KOPT-K1 (cell line): Measurements from ENCODE around the gene PSMG4.

Experiments
- H3K27ac ChIP-seq: fragments of 200-600 bp; sonication (generic); 2 replicates; pipeline ENCODE4 v1.5.1; 2016; ENCODE audit warnings: antibody characterized with exemption, mild to moderate bottlenecking, low read depth, low read length; ENCODE audit not compliant: poor library complexity, severe bottlenecking
- H3K36me3 ChIP-seq: fragments of 200-600 bp; sonication (generic); 2 replicates; pipeline ENCODE4 v1.5.1; 2017; ENCODE audit warnings: antibody characterized with exemption, mild to moderate bottlenecking, low read length, moderate library complexity; ENCODE audit not compliant: insufficient read depth
- H3K9me3 ChIP-seq: fragments of 200-600 bp; sonication (generic); 2 replicates; pipeline ENCODE4 v1.5.1; 2017; ENCODE audit warnings: antibody characterized with exemption, low read length, mild to moderate bottlenecking; ENCODE audit not compliant: insufficient read depth, poor library complexity, severe bottlenecking

Gene PSMG4

GRCh38 chr6:3258201-3258600 is 546 bp upstream of the PSMG4 start:
- H3K27ac ChIP-seq = no peak overlapping the region
- peaks cover 23% of the 10 kb centered on the region for H3K36me3 ChIP-seq
- H3K9me3 ChIP-seq = peaks cover 4% of the 10 kb centered on the region

GRCh38 chr6:3259491-3259958 is 778 bp downstream of the PSMG4 start:
- peak overlapping the region; percentile 72 for H3K27ac ChIP-seq
- H3K9me3 ChIP-seq = no peaks in the 10 kb centered on the region
- H3K36me3 ChIP-seq = peaks cover 36% of the 10 kb centered on the region

- H3K9me3 ChIP-seq = no peaks in the 10 kb centered on the region
- H3K36me3 ChIP-seq = peaks cover 44% of the 10 kb centered on the region
- no peak overlapping the region for H3K27ac ChIP-seq
These were observed 1.5 kb downstream of the PSMG4 start for GRCh38 chr6:3260296-3260695.

DNA sequence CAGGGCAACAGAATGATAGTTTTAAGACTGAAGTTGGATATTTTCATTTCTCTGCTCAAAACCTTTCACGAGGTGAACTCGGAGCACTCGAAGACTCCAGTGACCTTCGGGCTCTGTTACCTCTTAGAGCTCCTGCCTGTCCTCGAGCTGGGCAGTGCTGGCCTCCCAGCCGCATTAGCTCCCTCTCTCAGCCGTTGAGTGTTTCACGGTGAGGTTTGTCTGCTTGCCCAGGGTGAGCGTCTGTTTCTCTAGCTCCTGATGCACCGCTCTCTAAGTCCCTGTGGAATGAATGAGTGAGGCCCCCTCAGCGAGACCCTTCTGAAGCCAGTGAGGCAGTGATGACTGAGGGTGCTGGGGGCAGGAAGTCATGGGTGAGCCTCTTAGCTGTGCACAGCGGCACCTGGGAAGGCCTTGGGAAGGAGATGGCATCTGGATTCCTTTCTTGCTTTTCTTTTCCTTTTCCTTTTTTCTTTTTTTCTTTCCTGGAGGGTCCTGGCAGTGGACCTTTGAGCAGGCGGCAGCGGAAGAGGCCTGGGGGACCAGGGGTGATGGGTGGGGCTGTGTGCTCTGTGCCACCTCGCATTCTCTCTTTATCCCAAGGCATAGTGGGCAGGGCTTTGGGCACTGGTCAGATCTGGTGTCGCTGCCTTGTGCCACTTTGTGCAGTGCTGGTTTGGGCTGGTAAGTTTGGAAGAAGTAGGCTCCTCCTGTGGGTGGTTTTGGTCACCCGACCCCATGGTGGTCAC is 2.2 kb downstream of the PSMG4 start:
- peaks cover 50% of the 10 kb centered on the region for H3K36me3 ChIP-seq
- H3K27ac ChIP-seq = no peak overlapping the region
- no peaks in the 10 kb centered on the region for H3K9me3 ChIP-seq

GRCh38 chr6:3261518-3261820 is 2.7 kb downstream of the PSMG4 start:
- Histone ChIP-seq H3K36me3 (peaks cover 56% of the 10 kb centered on the region), H3K9me3 (no peaks in the 10 kb centered on the region), H3K27ac (no peak overlapping the region)

DNA sequence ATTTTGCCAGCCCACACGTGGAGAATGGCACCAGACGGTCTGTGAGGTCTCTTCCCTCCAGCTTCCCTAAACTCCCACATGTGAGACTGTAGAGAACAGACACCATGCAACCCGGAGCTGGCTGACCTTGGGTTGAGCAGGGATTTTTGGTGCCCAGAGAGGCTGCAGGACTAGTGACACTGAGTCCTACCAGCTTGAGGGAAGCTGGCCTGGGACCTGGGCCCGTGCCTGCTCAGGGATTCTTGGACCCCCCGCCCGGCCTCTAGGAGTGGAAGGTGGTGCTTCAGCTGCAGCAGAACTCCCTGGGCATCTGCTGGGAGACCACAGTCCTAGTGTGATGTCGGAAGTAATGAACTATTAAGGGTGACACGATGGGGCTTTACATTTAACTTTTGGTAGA is 3.2 kb downstream of the PSMG4 start:
- no peaks in the 10 kb centered on the region for H3K9me3 ChIP-seq
- H3K27ac ChIP-seq = no peak overlapping the region
- peaks cover 57% of the 10 kb centered on the region for H3K36me3 ChIP-seq

DNA sequence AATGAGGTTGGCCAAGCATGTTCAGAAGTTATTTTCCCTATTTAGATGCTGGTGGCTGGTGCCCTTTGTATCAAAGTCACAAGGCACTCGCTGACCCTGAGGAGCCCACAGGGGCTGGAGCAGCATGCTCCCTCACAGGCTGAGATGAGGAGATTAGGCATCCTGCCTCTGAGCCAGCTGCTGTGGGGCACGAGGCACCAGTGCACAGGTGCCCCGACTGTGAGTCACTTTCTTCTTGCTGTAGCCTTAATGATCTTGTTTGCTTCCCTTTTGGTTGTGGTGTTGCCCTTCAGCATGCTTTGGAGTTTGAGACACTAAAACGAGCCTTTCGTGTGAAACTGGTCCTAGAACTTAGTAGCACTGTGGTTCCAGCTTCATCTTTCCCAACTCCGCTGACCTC is 4.3 kb downstream of the PSMG4 start:
- H3K27ac ChIP-seq = peak overlapping the region; percentile 4
- peaks cover 68% of the 10 kb centered on the region for H3K36me3 ChIP-seq
- no peaks in the 10 kb centered on the region for H3K9me3 ChIP-seq

GRCh38 chr6:3264356-3264755 is 5.6 kb downstream of the PSMG4 start:
- Histone ChIP-seq H3K36me3 (peaks cover 80% of the 10 kb centered on the region), H3K27ac (no peak overlapping the region), H3K9me3 (no peaks in the 10 kb centered on the region)

DNA sequence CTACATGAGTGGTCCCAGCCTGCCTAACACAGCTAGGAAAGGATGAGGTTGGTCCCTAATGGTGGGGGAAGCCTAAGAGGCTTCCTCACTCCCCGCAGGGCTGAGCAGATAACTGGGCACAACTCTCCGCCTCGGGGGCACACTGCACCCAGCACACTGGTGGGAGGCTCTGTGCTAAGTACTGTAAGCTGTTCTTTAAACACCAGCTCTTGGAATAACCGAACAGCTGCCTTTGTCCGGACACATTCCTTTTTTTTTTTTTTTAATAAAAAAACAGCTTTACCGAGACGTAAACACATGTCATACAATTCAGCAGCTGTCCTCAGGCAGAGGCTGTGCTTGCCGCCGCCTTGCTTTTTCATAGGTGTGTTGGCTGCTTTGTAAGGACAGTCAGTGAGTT is 6.9 kb downstream of the PSMG4 start:
- H3K9me3 ChIP-seq = no peaks in the 10 kb centered on the region
- peaks cover 93% of the 10 kb centered on the region for H3K36me3 ChIP-seq
- no peak overlapping the region for H3K27ac ChIP-seq

DNA sequence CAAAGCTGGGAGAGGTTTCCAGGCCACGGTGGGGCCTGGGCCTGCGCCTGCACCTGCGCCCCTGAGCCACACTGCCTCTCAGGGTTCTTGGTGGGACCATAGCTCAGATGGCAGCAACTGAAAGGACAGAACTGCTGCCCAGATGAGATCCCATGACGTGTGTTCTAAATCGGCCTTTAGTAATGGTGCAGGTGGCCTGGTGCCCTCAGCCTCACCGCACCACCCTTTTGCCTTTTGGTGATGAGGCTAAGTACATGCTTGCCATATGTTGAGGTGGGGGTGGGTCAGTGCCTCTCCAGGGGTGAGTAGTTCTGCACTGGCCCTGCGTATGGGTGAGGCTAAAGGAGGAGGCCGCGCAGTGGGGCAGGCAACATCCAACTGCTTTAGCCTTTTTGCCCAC is 7.4 kb downstream of the PSMG4 start:
- H3K27ac ChIP-seq = no peak overlapping the region
- H3K36me3 ChIP-seq = peaks cover 93% of the 10 kb centered on the region
- H3K9me3 ChIP-seq = no peaks in the 10 kb centered on the region

GRCh38 chr6:3267162-3267561 is 8.4 kb downstream of the PSMG4 start:
- Histone ChIP-seq H3K9me3 (no peaks in the 10 kb centered on the region), H3K27ac (no peak overlapping the region), H3K36me3 (peaks cover 93% of the 10 kb centered on the region)

DNA sequence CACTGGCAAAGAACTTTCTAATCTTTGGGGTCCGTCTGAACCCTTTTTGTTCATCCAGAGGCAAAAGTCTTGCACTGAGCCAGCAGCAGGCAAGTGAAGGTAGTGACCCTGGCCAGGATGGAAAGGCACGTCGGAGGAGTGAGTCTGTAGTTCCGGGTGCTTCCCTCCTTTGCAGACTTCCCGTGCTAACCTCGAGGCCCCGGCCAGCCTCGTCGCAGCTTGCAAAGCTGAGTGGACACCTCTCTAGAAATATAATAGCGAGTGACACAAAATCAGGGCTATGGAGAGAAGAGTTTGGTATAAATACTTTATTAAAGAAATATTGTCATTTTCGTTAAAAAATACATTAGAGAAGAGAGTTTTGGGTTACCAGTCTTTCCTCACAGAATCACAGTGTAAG is 9.9 kb downstream of the PSMG4 start:
- H3K36me3 ChIP-seq = peaks cover 95% of the 10 kb centered on the region
- no peak overlapping the region for H3K27ac ChIP-seq

DNA sequence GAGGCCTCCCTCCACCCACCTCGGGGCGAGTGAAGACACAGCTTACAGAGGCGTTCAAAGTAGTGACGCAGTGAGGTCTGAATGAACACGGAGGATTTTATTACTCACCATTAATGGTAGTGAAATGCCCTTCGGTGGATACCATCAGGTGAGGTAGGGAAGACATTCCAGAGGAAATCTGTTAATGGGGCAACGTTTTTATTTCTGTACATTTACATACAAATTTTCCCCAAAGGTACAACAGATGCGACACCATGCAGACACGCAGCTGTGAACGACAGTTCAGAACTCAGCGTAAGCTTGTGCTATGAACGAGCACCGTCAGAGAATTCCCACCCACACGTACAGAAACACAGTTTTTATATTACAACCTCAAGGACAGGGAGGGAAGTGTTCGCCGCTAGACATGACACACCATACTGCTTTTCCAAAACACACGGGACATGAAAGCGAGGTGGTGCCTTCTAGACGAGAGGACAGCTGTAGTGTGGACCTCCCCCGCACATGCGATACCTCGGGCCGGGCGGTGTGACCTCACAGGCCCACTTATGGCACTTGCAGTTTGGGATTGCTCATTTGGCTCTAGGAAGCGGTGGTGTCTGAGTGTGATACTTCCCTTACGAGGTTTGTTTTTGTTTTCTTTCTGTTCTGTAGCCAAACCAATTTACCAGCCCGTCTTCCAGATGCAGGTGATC is 10.7 kb downstream of the PSMG4 start:
- Histone ChIP-seq H3K27ac (no peak overlapping the region), H3K36me3 (peaks cover 95% of the 10 kb centered on the region), H3K9me3 (no peaks in the 10 kb centered on the region)

More for the DNA sequence above, 9.9 kb downstream of the PSMG4 start:
- H3K9me3 ChIP-seq = no peaks in the 10 kb centered on the region

- Histone ChIP-seq H3K36me3 (peaks cover 88% of the 10 kb centered on the region), H3K9me3 (no peaks in the 10 kb centered on the region), H3K27ac (no peak overlapping the region)
These were observed 11.5 kb downstream of the PSMG4 start for GRCh38 chr6:3270258-3270657.

DNA sequence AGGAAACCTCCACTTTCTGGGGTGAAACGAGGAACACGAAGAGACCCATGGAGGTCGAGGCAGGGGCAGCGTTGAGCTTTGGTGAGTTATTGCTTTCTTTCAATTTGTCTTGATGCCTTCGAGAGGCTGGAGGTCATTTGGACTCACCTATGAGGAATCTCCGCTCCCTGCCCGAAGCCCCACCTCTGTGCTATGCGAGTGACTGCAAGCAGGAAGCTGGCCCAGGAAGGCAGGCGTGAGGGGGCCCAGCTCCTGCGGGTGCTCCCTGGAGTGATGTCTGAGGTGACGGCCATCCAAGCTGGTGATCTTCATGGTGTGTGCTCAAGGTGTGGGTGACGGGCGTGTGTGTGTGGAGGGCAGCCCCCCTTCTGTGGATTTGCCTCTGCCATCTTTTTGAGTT is 13.0 kb downstream of the PSMG4 start:
- Histone ChIP-seq H3K9me3 (no peaks in the 10 kb centered on the region), H3K36me3 (peaks cover 75% of the 10 kb centered on the region), H3K27ac (no peak overlapping the region)
